Esophagus (tissue), 2 donors: ENCODE data around the gene TMEM92. TPM values are rescaled to one million over a fixed set of nuclear protein-coding genes. Genes with fewer than 3 reads are reported as not detected.
"Not testable (repeated sequence)": the region's sequence is repeated elsewhere in the genome, so short reads cannot be mapped to it uniquely, and the experiment has no call there.

Experiments
- H3K27ac ChIP-seq, 2 donors: one replicate each; pipeline ENCODE4 v1.5.1; 2013; ENCODE audit warnings: low read depth in 2 of 2, mild to moderate bottlenecking in 2 of 2, inconsistent platforms in 1 of 2, low read length in 1 of 2, moderate library complexity in 1 of 2
- H3K27me3 ChIP-seq, 2 donors: one replicate each; pipeline ENCODE4 v1.6.1; 2013; ENCODE audit warnings: low read length in 2 of 2, control low read depth in 1 of 2, mild to moderate bottlenecking in 1 of 2; ENCODE audit not compliant: insufficient read depth in 2 of 2, control insufficient read depth in 1 of 2
- H3K36me3 ChIP-seq, 2 donors: one replicate each; pipeline ENCODE4 v1.6.1; 2013; ENCODE audit warnings: low read length in 1 of 2; ENCODE audit not compliant: control insufficient read depth in 2 of 2, insufficient read depth in 2 of 2
- H3K4me1 ChIP-seq, 2 donors: one replicate each; pipeline ENCODE4 v1.6.1; 2013; ENCODE audit warnings: low read length in 1 of 2; ENCODE audit not compliant: control insufficient read depth in 2 of 2, insufficient read depth in 2 of 2
- H3K4me3 ChIP-seq, 2 donors: one replicate each; pipeline ENCODE4 v1.5.1; 2013; ENCODE audit warnings: low read length in 2 of 2, mild to moderate bottlenecking in 2 of 2, low read depth in 1 of 2, moderate library complexity in 1 of 2
- H3K9me3 ChIP-seq, 2 donors: one replicate each; pipeline ENCODE4 v1.6.1; 2013; ENCODE audit warnings: mild to moderate bottlenecking in 2 of 2, low read depth in 1 of 2, low read length in 1 of 2, moderate library complexity in 1 of 2; ENCODE audit not compliant: control insufficient read depth in 2 of 2, insufficient read depth in 1 of 2
- WGBS, 2 donors: extraction: QIAGEN DNeasy Blood & Tissue Kit; methylation state at CpG; one replicate each; pipeline ENCODE4 v1.1.7; 2013; 5-methylcytosine and 5-hydroxymethylcytosine counted together
- polyA plus RNA-seq, 2 donors: library from polyadenylated mRNA; stranded (reverse); fragments of 200-250 nt; gene quantifications; one replicate each; pipeline ENCODE4 v1.2.3, GENCODE V29; 2013
- donor health status: healthy with polysubstance abuse.
- donor health status: Bipolar disorder and iron deficiency.

Gene TMEM92
- polyA plus RNA-seq, 2 donors: 0.08 to 0.27 TPM

DNA sequence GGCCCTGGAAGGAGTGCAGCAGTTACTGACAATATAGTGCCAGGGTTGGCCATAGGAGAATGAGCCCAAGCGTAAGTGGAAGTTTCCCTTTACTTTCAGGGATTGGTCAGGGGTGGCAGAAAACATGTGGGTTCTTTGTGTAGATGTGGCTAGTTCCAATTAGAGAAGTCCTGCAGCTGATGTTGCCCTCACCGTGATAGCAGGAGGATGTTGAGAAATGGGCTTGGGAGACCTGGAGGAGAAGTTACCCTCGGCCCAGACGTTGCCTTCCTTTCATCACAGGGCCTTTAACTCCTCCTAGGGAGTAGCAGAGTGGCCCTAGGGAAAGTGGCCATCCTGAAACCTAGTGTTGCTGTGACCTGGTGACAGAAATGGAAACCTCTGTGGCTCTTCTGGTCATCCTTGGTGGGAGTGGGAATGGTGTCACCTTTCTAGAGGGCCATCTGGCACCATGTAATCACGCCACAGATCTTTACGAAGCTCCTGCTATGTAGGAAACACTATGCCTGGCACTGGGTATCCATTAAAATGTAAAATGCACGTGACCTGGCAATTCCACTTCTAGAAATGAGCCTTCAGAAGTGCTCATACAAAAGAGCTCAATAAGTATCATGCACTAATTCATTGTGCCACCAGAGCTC lies 6.7 kb downstream of the TMEM92 start:
- Histone ChIP-seq H3K4me3 (no peak overlapping the region), H3K27ac (no peak overlapping the region), H3K9me3 (peaks cover 0 to 3% of the 10 kb centered on the region in 2 donors), H3K27me3 (no peaks in the 10 kb centered on the region), H3K36me3 (no peaks in the 10 kb centered on the region), H3K4me1 (peaks cover 0 to 8% of the 10 kb centered on the region in 2 donors)
- 83 to 86% methylated on average over 7 of the region's 7 CpGs for WGBS, 2 donors

DNA sequence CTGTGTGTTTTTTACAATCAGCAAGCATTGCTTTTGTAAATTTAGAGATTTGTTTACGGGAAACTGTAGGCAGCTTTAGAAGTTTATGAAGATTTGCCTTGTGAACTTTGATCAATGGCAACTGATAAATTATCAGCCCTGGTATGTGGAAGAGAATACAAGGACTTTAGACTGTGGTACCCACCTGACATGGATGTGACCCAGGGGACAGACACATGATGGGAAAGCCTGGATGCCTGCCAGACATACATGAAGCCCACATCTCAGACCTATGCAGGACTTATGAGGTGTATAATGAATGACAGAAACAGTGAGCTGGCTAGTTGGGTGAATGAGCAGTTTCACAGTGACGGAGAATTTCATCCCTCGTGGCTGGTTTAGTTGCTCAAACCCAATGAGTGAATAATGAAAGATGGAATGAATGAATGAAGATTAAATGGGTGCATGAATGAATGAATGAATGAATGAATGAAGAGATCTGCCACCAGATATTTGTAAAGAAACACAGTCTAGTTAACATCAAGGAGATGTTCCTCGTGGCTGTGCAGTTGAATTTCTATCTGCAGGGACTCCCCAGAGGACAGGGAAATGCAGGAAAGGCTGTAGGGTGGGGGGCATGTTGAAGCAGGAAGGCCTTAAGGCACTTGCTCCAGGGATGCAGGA lies 7.6 kb downstream of the TMEM92 start:
- H3K27me3 ChIP-seq: no peaks in the 10 kb centered on the region
- no peak overlapping the region for H3K4me3 ChIP-seq
- H3K36me3 ChIP-seq: no peaks in the 10 kb centered on the region
- H3K4me1 ChIP-seq: peaks cover 0 to 8% of the 10 kb centered on the region in 2 donors
- WGBS, 2 donors: 82 to 90% methylated on average over 4 of the region's 4 CpGs
- peaks cover 0 to 3% of the 10 kb centered on the region in 2 donors for H3K9me3 ChIP-seq
- H3K27ac ChIP-seq: no peak overlapping the region

DNA sequence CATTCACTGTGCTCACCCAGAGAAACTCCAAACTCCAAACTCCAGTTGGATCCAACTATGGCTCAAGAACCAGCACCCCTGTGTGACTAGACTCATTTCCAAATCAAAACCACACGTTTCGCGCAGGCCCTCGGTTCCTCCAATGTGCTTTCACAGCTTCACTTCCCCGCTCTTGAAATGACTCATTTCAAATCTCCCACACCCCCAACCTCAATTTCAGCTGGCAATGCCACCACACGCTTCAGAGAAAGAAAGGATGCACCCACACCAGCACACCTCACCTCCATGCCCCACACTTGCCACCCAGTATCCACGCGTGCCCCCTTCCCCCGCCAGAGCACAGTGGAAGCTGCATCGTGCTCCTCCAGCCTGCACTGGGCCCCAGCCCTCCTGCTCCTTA lies 9.0 kb downstream of the TMEM92 start:
- H3K4me3 ChIP-seq: no peak overlapping the region
- no peaks in the 10 kb centered on the region for H3K36me3 ChIP-seq
- WGBS, 2 donors: 80% methylated on average over 10 of the region's 10 CpGs
- H3K4me1 ChIP-seq: peaks cover 0 to 8% of the 10 kb centered on the region in 2 donors
- no peaks in the 10 kb centered on the region for H3K27me3 ChIP-seq
- no peak overlapping the region for H3K27ac ChIP-seq
- H3K9me3 ChIP-seq: peaks cover 0 to 3% of the 10 kb centered on the region in 2 donors

DNA sequence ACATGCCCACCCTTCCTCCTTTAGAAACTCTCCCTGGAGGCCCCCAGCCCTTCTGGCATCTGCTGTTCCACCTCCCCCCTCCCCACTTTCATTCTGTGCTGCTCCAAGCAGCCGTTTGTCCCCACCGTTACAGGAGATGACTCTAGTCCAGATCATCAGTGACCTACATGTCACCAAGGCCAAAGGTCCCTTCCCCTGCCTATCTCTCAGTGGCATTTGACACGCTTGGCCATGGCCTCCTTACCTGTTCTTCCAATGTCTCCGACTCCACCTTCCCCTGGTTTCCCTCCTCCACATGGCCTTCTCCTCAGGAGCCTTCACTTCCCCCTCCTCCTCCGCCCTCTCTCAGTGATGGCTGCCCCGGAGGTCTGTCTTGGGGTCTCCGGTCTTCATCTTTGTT lies 9.4 kb downstream of the TMEM92 start:
- no peak overlapping the region for H3K27ac ChIP-seq
- H3K4me1 ChIP-seq: peaks cover 0 to 8% of the 10 kb centered on the region in 2 donors
- H3K4me3 ChIP-seq: no peak overlapping the region
- peaks cover 0 to 3% of the 10 kb centered on the region in 2 donors for H3K9me3 ChIP-seq
- no peaks in the 10 kb centered on the region for H3K36me3 ChIP-seq
- WGBS, 2 donors: 71 to 85% methylated on average over 7 of the region's 7 CpGs
- H3K27me3 ChIP-seq: no peaks in the 10 kb centered on the region

DNA sequence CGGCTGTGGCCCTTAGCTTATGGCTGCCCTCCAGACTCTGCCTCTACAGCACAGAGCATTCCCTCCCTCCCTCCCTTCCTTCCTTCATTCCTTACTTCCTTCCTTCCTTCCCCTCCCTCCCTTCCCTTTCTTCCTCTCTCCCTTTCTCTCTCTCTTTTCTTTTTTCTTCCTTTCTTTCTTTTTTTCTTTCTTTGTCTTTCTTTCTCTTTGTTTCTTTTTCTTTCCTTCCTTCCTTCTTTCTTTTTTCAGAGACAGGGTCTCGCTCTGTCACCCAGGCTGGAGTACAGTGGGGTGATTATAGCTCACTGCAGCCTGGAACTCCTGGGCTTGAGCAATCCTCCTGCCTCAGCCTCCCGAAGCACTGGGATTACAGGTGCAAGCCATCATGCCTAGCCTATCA lies 11.7 kb downstream of the TMEM92 start:
- 80% methylated on average over 3 of the region's 3 CpGs for WGBS, 2 donors
- H3K9me3 ChIP-seq: peaks cover 0 to 3% of the 10 kb centered on the region in 2 donors
- no peaks in the 10 kb centered on the region for H3K36me3 ChIP-seq
- H3K27me3 ChIP-seq: no peaks in the 10 kb centered on the region
- no peak overlapping the region for H3K4me3 ChIP-seq
- no peak overlapping the region for H3K27ac ChIP-seq
- H3K4me1 ChIP-seq: peaks cover 0 to 4% of the 10 kb centered on the region in 2 donors

DNA sequence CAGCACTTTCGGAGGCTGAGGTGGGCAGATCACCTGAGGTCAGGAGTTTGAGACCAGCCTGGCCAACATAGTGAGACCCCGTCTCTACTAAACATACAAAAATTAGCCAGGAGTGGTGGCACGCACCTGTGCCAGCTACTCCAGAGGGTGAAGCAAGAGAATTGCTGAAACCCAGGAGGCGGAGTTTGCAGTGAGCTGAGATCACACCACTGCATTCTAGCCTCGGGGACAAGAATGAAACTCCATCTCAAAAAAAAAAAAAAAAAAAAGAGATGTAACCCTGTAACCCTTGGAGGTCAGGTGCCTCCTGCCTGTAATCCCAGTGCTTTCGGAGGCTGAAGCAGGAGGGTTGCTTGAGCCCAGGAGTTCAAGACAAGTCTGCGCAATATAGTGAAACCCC lies 13.0 kb downstream of the TMEM92 start:
- not testable (repeated sequence) for H3K27ac ChIP-seq, H3K4me3 ChIP-seq, H3K4me1 ChIP-seq, H3K36me3 ChIP-seq, H3K27me3 ChIP-seq, H3K9me3 ChIP-seq
- WGBS, 2 donors: 75 to 76% methylated on average over 7 of the region's 7 CpGs

DNA sequence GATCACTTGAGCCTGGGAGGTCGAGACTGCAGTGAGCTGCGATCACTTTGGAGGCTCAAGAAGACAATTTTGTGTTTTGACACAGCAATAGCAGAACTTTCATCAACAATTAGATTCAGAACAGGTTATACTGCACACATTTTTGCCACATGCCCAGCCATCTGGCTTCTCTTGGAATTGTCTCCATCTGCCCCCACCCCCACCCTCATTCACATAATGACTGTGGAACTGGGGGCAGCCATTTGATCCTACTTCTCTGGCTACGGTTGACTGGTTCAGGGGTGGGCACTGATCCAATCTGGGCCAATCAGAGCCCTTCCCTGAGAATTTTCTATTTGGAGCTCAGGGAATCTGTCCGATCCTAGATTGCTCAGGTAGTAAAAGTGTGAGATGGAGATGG lies 14.0 kb downstream of the TMEM92 start:
- Histone ChIP-seq H3K27ac (no peak overlapping the region), H3K36me3 (no peaks in the 10 kb centered on the region), H3K9me3 (peaks cover 0 to 3% of the 10 kb centered on the region in 2 donors), H3K27me3 (no peaks in the 10 kb centered on the region), H3K4me3 (no peak overlapping the region), H3K4me1 (peaks cover 0 to 4% of the 10 kb centered on the region in 2 donors)
- WGBS, 2 donors: 87 to 96% methylated on average over 4 of the region's 4 CpGs

DNA sequence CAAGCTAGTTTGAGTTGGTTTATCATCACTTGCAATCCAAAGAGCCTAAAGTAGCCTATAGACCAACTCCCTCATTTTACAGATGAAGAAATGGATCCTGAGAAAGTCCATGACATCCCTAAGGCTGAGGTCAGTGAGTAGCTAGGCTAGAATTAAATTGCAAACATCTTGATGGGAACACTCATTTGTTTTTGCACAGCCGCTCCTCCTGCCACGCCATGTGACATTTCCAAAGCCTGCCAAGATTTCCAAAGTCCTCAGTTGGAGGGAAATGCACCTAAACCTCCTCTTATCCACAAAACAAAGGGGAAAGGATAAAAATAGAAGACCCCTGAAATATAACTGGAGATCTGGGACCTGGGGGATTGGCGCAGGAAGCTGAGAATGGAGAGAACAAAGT lies 15.0 kb downstream of the TMEM92 start:
- 81 to 84% methylated on average over 3 of the region's 3 CpGs for WGBS, 2 donors
- H3K9me3 ChIP-seq: no peaks in the 10 kb centered on the region
- no peak overlapping the region for H3K4me3 ChIP-seq
- no peaks in the 10 kb centered on the region for H3K36me3 ChIP-seq
- peaks cover 0 to 4% of the 10 kb centered on the region in 2 donors for H3K4me1 ChIP-seq
- H3K27me3 ChIP-seq: no peaks in the 10 kb centered on the region
- peak overlapping the region; percentile 83 to 92 for H3K27ac ChIP-seq

DNA sequence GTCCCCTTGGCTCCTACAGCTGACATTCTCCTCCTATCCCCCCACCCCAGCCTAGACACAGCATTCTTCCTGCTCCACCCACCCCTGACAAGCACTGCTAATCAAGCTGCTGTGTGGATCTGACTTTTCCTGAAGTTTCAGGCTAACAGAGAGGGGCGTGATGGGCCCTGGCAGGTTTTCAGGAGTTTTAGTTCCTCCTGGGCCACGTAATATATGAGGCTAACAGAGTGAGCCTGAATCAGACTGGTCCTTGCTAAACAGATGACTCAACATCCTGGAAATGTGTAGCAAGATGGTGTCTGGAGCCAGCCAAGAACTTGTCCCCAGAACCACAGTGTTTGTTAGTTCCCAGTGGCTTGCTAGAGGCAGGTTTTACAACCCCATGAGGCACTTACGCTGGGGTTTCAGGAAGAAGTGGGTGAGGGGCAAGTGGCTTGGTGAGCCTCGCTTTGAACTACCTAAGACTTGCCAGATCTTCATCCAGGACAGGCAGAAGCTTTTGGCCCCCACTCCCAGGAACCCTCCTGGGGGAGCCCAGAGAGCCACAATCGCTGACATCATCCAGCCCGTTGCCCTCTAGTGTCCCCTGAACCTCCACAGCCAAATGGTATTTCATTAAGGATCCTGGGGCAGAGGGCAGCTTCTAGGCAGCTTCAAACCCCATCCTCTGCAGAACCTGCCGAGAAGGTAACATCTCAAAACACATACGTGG lies 15.9 kb downstream of the TMEM92 start:
- H3K4me1 ChIP-seq: peaks cover 0 to 4% of the 10 kb centered on the region in 2 donors
- no peaks in the 10 kb centered on the region for H3K27me3 ChIP-seq
- H3K9me3 ChIP-seq: no peaks in the 10 kb centered on the region
- H3K4me3 ChIP-seq: no peak overlapping the region
- no peaks in the 10 kb centered on the region for H3K36me3 ChIP-seq
- H3K27ac ChIP-seq: peak overlapping the region; percentile 85 to 92
- WGBS, 2 donors: 44 to 45% methylated on average over 8 of the region's 8 CpGs
